ENCODE measurements around the gene BHLHA15. TPM values are rescaled to one million over a fixed set of nuclear protein-coding genes. Genes with fewer than 3 reads are reported as not detected.

The BHLHA15 gene
- total RNA-seq, 1 experiment from 2014 or later = 2.8 TPM

- TF ChIP-seq HMGXB4 (CRISPR knock-in tag; IDR thresholded peaks at IDR 0.05) = no peak
- TF ChIP-seq ZNF423 (CRISPR knock-in tag; IDR thresholded peaks at IDR 0.05) = no peak
- no peak for TF ChIP-seq GTF2I (CRISPR knock-in tag; conservative IDR thresholded peaks at IDR 0.05)
- TF ChIP-seq ZNF671 (CRISPR knock-in tag; IDR thresholded peaks at IDR 0.05) = no peak
- TF ChIP-seq, protein P1, sequence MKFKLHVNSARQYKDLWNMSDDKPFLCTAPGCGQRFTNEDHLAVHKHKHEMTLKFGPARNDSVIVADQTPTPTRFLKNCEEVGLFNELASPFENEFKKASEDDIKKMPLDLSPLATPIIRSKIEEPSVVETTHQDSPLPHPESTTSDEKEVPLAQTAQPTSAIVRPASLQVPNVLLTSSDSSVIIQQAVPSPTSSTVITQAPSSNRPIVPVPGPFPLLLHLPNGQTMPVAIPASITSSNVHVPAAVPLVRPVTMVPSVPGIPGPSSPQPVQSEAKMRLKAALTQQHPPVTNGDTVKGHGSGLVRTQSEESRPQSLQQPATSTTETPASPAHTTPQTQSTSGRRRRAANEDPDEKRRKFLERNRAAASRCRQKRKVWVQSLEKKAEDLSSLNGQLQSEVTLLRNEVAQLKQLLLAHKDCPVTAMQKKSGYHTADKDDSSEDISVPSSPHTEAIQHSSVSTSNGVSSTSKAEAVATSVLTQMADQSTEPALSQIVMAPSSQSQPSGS (CRISPR knock-in tag; IDR thresholded peaks at IDR 0.05; ENCODE audit: borderline replicate concordance, low read depth) = no peak
- TF ChIP-seq, protein P2, sequence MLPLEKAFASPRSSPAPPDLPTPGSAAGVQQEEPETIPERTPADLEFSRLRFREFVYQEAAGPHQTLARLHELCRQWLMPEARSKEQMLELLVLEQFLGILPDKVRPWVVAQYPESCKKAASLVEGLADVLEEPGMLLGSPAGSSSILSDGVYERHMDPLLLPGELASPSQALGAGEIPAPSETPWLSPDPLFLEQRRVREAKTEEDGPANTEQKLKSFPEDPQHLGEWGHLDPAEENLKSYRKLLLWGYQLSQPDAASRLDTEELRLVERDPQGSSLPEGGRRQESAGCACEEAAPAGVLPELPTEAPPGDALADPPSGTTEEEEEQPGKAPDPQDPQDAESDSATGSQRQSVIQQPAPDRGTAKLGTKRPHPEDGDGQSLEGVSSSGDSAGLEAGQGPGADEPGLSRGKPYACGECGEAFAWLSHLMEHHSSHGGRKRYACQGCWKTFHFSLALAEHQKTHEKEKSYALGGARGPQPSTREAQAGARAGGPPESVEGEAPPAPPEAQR (CRISPR knock-in tag; IDR thresholded peaks at IDR 0.05) = no peak
- no peak for TF ChIP-seq ZNF263 (CRISPR knock-in tag; IDR thresholded peaks at IDR 0.05; ENCODE audit: low read depth)
- TF ChIP-seq SMAD4 (CRISPR knock-in tag; IDR thresholded peaks at IDR 0.05) = no peak
Measured at GRCh38 chr7:98242934-98243333, 31.7 kb downstream of the BHLHA15 start (continued).

- no peak overlapping the region for H3K27ac Mint-ChIP-seq
- no peaks in the 10 kb centered on the region for H3K9me3 Mint-ChIP-seq
- CTCF ChIA-PET = interaction anchor here (1.1 kb wide), 1 partner anchor 34 kb away, joined by 3 read pairs; the partner anchor contains the start of gene BHLHA15
- no peaks in the 10 kb centered on the region; the same call in 1 of the 2 replicates for H3K36me3 Mint-ChIP-seq
- DNase-seq (ENCODE audit: low spot score) (no peak), ATAC-seq (no peak)
- peaks cover 5% of the 10 kb centered on the region for H3K4me1 Mint-ChIP-seq
- no peaks in the 10 kb centered on the region for H3K27me3 Mint-ChIP-seq (ENCODE audit: low read depth)
- POLR2A ChIA-PET = no interaction called here
- no peak overlapping the region for H3K4me3 Mint-ChIP-seq
- TF ChIP-seq TCF7 (CRISPR knock-in tag; IDR thresholded peaks at IDR 0.05; ENCODE audit: low read depth) (no peak), MXD4 (CRISPR knock-in tag; IDR thresholded peaks at IDR 0.05; ENCODE audit: borderline replicate concordance) (no peak), NFATC4 (CRISPR knock-in tag; IDR thresholded peaks at IDR 0.05) (no peak), ZNF121 (CRISPR knock-in tag; IDR thresholded peaks at IDR 0.05) (no peak), NFE2L1 (CRISPR knock-in tag; IDR thresholded peaks at IDR 0.05) (no peak), CTCF (IDR thresholded peaks at IDR 0.05) (no peak), E2F5 (CRISPR knock-in tag; IDR thresholded peaks at IDR 0.05) (no peak), PRRX2 (CRISPR knock-in tag; IDR thresholded peaks at IDR 0.05) (no peak), HMGA2 (CRISPR knock-in tag; IDR thresholded peaks at IDR 0.05) (no peak), ZNF512 (CRISPR knock-in tag; IDR thresholded peaks at IDR 0.05; ENCODE audit: borderline replicate concordance) (no peak)
- TF ChIP-seq, protein P3, sequence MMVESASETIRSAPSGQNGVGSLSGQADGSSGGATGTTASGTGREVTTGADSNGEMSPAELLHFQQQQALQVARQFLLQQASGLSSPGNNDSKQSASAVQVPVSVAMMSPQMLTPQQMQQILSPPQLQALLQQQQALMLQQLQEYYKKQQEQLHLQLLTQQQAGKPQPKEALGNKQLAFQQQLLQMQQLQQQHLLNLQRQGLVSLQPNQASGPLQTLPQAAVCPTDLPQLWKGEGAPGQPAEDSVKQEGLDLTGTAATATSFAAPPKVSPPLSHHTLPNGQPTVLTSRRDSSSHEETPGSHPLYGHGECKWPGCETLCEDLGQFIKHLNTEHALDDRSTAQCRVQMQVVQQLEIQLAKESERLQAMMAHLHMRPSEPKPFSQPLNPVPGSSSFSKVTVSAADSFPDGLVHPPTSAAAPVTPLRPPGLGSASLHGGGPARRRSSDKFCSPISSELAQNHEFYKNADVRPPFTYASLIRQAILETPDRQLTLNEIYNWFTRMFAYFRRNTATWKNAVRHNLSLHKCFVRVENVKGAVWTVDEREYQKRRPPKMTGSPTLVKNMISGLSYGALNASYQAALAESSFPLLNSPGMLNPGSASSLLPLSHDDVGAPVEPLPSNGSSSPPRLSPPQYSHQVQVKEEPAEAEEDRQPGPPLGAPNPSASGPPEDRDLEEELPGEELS (CRISPR knock-in tag; IDR thresholded peaks at IDR 0.05) = no peak
- TF ChIP-seq, protein P4, sequence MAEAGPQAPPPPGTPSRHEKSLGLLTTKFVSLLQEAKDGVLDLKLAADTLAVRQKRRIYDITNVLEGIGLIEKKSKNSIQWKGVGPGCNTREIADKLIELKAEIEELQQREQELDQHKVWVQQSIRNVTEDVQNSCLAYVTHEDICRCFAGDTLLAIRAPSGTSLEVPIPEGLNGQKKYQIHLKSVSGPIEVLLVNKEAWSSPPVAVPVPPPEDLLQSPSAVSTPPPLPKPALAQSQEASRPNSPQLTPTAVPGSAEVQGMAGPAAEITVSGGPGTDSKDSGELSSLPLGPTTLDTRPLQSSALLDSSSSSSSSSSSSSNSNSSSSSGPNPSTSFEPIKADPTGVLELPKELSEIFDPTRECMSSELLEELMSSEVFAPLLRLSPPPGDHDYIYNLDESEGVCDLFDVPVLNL (CRISPR knock-in tag; IDR thresholded peaks at IDR 0.05; ENCODE audit: borderline replicate concordance, low read depth) = no peak
- TF ChIP-seq, protein P2 (CRISPR knock-in tag; IDR thresholded peaks at IDR 0.05) = no peak
- TF ChIP-seq, protein P5, sequence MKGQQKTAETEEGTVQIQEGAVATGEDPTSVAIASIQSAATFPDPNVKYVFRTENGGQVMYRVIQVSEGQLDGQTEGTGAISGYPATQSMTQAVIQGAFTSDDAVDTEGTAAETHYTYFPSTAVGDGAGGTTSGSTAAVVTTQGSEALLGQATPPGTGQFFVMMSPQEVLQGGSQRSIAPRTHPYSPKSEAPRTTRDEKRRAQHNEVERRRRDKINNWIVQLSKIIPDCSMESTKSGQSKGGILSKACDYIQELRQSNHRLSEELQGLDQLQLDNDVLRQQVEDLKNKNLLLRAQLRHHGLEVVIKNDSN (CRISPR knock-in tag; IDR thresholded peaks at IDR 0.05) = no peak
- TF ChIP-seq, protein P6, sequence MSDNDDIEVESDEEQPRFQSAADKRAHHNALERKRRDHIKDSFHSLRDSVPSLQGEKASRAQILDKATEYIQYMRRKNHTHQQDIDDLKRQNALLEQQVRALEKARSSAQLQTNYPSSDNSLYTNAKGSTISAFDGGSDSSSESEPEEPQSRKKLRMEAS (CRISPR knock-in tag; IDR thresholded peaks at IDR 0.05) = no peak
Measured at GRCh38 chr7:98244871-98245270, 33.6 kb downstream of the BHLHA15 start.

Data from WTC11 (cell line).